Skin of body (tissue), 2 donors: ENCODE results near the gene NR1H2. TPM values are rescaled to one million over a fixed set of nuclear protein-coding genes. Genes with fewer than 3 reads are reported as not detected.
"Not testable (repeated sequence)": the region's sequence is repeated elsewhere in the genome, so short reads cannot be mapped to it uniquely, and the experiment has no call there.

Experiments used
- DNase-seq: peaks from one replicate; lab custom pipeline; 2025; lab: John Stamatoyannopoulos, UW
- total RNA-seq: library from RNA; depleted of rRNA; stranded (reverse); fragments of >200 nt; gene quantifications from one replicate; pipeline ENCODE4 v1.2.3, GENCODE V29; 2014

NR1H2 gene
- total RNA-seq, 1 donor from 2014 or later: 26.0 TPM

GRCh38 chr19:50378169-50378862, 2.1 kb downstream of the NR1H2 start:
- no peak for DNase-seq

- DNase-seq: no peak
Observed at GRCh38 chr19:50378863-50379236, 2.6 kb downstream of the NR1H2 start.

GRCh38 chr19:50379602-50380001, 3.3 kb downstream of the NR1H2 start:
- no peak for DNase-seq

GRCh38 chr19:50380137-50380536, 3.9 kb downstream of the NR1H2 start:
- DNase-seq: no peak

GRCh38 chr19:50380751-50381151, 4.5 kb downstream of the NR1H2 start:
- no peak for DNase-seq

GRCh38 chr19:50381881-50382729, 5.8 kb downstream of the NR1H2 start:
- no peak for DNase-seq

GRCh38 chr19:50383001-50383851, 7.0 kb downstream of the NR1H2 start:
- peak; percentile 69 for DNase-seq

GRCh38 chr19:50383852-50384684, 7.8 kb downstream of the NR1H2 start, which contains the start of gene POLD1:
POLD1 (plus strand) TSS chr19:50384347; CDS start chr19:50398852, 14,505 bp downstream.
- DNase-seq: peak; percentile 90

GRCh38 chr19:50384685-50385535, 8.7 kb downstream of the NR1H2 start:
- no peak for DNase-seq

- DNase-seq: no peak
Observed at GRCh38 chr19:50387176-50387867, 11.1 kb downstream of the NR1H2 start.

- DNase-seq: no peak
Observed at GRCh38 chr19:50387868-50388245, 11.6 kb downstream of the NR1H2 start.

- not testable (repeated sequence) for DNase-seq
Observed at GRCh38 chr19:50390295-50390694, 14.0 kb downstream of the NR1H2 start.

GRCh38 chr19:50390952-50391351, 14.7 kb downstream of the NR1H2 start:
- not testable (repeated sequence) for DNase-seq

GRCh38 chr19:50392759-50393158, 16.5 kb downstream of the NR1H2 start:
- DNase-seq: no peak

- no peak for DNase-seq
Observed at GRCh38 chr19:50393589-50393988, 17.3 kb downstream of the NR1H2 start.

GRCh38 chr19:50394017-50394416, 17.8 kb downstream of the NR1H2 start:
- no peak for DNase-seq

- DNase-seq: no peak
Observed at GRCh38 chr19:50398675-50399367, 22.6 kb downstream of the NR1H2 start.

- no peak for DNase-seq
Observed at GRCh38 chr19:50399368-50399745, 23.1 kb downstream of the NR1H2 start.
